ENCODE results near the gene CUZD1.

- no peak for TF ChIP-seq POLR2A (IDR thresholded peaks at IDR 0.05; ENCODE audit: low read depth, low read length)
- no peak for TF ChIP-seq POLR2AphosphoS5 (IDR thresholded peaks at IDR 0.05; ENCODE audit: low read depth, low read length)
- TF ChIP-seq TAF1 (IDR thresholded peaks at IDR 0.05; ENCODE audit: low read depth, low read length): no peak
- TF ChIP-seq SPI1 (IDR thresholded peaks at IDR 0.05; ENCODE audit: low read depth, low read length): no peak
- TF ChIP-seq POU2F2 (IDR thresholded peaks at IDR 0.05; ENCODE audit: low read depth, low read length): no peak
Observed at GRCh38 chr10:122782911-122783310, 62.7 kb downstream of the CUZD1 start.

Measured in GM12891 (cell line).